ENCODE results near the gene GOLGA2.

GRCh38 chr9:128243215-128244018, 32.4 kb downstream of the GOLGA2 start:
- no peak for TF ChIP-seq CTCF (IDR thresholded peaks at IDR 0.05)
- TF ChIP-seq POLR2A (IDR thresholded peaks at IDR 0.05) = no peak

Data from body of pancreas (tissue), 4 donors.